Rectal smooth muscle tissue (tissue), 1 donor: ENCODE measurements around the gene CMSS1.

ENCODE experiments used
- H3K27ac ChIP-seq: one replicate; pipeline ENCODE4 v1.7.0; 2013; ENCODE audit warnings: low read depth, low read length, inconsistent platforms
- H3K27me3 ChIP-seq: one replicate; pipeline ENCODE4 v1.7.0; 2013; ENCODE audit warnings: low read length; ENCODE audit not compliant: control insufficient read depth, insufficient read depth
- H3K36me3 ChIP-seq: one replicate; pipeline ENCODE4 v1.7.0; 2013; ENCODE audit warnings: low read length; ENCODE audit not compliant: control insufficient read depth, insufficient read depth
- H3K4me1 ChIP-seq: one replicate; pipeline ENCODE4 v1.7.0; 2013; ENCODE audit warnings: low read length; ENCODE audit not compliant: control insufficient read depth, insufficient read depth
- H3K4me3 ChIP-seq: one replicate; pipeline ENCODE4 v1.7.0; 2013; ENCODE audit warnings: low read length
- H3K9ac ChIP-seq: one replicate; pipeline ENCODE4 v1.7.0; 2013; ENCODE audit warnings: low read length

CMSS1 gene

GRCh38 chr3:99969136-99969535 is 151.5 kb downstream of the CMSS1 start:
- Histone ChIP-seq H3K27me3 (no peaks in the 10 kb centered on the region), H3K36me3 (no peaks in the 10 kb centered on the region), H3K4me1 (peaks cover 7% of the 10 kb centered on the region), H3K27ac (no peak overlapping the region), H3K9ac (no peak overlapping the region), H3K4me3 (no peak overlapping the region)

DNA sequence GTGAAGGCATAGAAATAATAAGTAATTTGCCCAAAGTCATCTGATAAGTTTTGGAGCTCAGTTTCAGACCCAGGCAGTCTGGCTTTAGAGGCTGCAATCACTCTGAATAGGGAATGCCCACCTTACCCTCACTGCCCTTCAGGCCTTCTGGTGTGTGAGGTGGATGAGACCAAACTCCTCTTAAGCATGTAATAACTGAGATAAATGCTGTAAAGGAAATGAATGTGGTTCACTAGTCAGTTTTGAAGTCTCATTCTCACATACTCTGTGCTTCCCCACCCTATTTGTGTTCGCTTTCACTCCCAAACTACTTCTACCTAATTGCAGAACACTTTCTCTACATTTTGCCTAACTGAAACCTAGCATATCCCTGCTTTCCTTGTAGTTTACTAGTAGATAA is 152.5 kb downstream of the CMSS1 start:
- Histone ChIP-seq H3K4me1 (peaks cover 7% of the 10 kb centered on the region), H3K36me3 (no peaks in the 10 kb centered on the region), H3K27ac (no peak overlapping the region), H3K4me3 (no peak overlapping the region), H3K9ac (no peak overlapping the region), H3K27me3 (no peaks in the 10 kb centered on the region)

- Histone ChIP-seq H3K27ac (no peak overlapping the region), H3K27me3 (no peaks in the 10 kb centered on the region), H3K4me1 (peaks cover 7% of the 10 kb centered on the region), H3K4me3 (no peak overlapping the region), H3K9ac (no peak overlapping the region), H3K36me3 (no peaks in the 10 kb centered on the region)
Observed at GRCh38 chr3:99971761-99972160, 154.1 kb downstream of the CMSS1 start.

DNA sequence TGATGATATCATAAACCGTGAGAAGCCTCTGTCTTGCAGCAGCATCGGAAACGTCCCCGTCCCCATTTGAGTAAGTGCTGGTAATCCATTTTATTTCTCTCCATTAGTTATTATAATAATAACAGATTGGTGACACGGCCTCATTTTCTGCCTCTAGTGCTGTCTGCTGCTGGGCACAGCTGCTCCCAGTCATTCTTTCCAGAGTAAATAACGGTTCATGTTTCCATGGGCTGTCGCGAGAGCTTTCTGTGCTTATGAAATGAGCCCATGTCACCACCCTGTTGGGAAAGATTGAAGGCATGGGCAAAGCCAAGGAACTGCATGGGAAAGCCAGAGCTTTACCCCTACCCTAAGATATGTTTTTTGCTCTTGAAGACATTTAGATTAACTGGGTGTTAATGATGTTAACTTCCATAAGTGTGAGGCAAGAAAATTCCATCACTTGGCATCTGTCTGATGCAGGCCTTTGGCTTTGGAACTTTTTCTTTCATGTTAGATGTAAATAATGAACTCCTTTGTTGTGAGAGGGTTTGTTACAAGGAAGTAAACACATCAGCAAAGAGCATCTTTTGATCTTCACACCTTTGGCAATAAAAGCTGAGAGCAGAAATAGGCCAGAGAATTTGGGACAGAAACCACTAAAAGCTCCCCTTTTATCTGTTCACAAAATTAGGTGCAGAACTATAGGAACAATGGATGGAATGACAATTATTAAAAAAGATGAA is 154.9 kb downstream of the CMSS1 start:
- Histone ChIP-seq H3K4me3 (no peak overlapping the region), H3K9ac (no peak overlapping the region), H3K27me3 (no peaks in the 10 kb centered on the region), H3K27ac (no peak overlapping the region), H3K4me1 (no peaks in the 10 kb centered on the region), H3K36me3 (no peaks in the 10 kb centered on the region)

DNA sequence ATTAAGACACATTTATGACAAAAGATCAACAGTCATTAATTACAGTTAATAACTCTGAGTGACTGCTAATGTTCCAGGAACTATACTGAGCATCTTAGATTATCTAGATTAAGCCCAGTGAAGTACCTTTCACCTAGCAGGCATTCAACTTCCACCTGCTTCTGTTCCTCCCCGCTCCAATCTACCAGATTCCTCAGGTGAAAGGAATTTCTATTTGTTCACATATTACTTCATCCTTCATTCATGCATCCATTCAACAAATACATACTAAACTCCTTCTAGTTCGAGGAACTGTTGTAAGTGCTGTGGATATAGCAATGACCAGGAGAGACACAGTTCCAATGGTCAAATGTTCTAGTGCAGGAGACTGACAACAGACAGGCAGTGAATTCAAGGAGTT is 157.3 kb downstream of the CMSS1 start:
- Histone ChIP-seq H3K27me3 (no peaks in the 10 kb centered on the region), H3K36me3 (no peaks in the 10 kb centered on the region), H3K27ac (no peak overlapping the region), H3K4me1 (no peaks in the 10 kb centered on the region), H3K9ac (no peak overlapping the region), H3K4me3 (no peak overlapping the region)

DNA sequence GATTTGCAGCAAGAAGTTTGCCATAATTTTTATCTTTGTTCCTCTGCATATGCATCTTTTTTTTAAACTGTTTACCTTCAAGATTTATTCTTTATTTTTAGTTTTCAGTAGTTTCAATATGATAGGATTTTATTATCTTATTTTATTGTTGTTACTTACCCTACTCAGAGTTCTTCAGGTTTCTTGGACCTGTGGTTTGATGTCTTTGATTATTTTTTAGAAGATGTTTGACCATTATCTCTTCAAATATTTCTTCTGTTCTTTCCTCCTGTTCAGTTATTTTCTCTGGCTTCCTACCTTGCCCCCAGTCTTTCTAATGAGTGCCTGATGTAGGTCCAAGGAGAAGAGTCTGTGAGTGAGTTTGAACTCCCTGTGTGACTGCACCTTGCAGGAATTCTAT is 158.9 kb downstream of the CMSS1 start:
- H3K27me3 ChIP-seq: no peaks in the 10 kb centered on the region
- H3K4me1 ChIP-seq: no peaks in the 10 kb centered on the region
- H3K36me3 ChIP-seq: no peaks in the 10 kb centered on the region
- no peak overlapping the region for H3K27ac ChIP-seq
- no peak overlapping the region for H3K9ac ChIP-seq
- H3K4me3 ChIP-seq: no peak overlapping the region

- H3K27ac ChIP-seq: no peak overlapping the region
- H3K27me3 ChIP-seq: no peaks in the 10 kb centered on the region
- H3K4me1 ChIP-seq: no peaks in the 10 kb centered on the region
- H3K36me3 ChIP-seq: no peaks in the 10 kb centered on the region
- H3K4me3 ChIP-seq: no peak overlapping the region
- H3K9ac ChIP-seq: no peak overlapping the region
Observed at GRCh38 chr3:99978221-99978620, 160.6 kb downstream of the CMSS1 start.

DNA sequence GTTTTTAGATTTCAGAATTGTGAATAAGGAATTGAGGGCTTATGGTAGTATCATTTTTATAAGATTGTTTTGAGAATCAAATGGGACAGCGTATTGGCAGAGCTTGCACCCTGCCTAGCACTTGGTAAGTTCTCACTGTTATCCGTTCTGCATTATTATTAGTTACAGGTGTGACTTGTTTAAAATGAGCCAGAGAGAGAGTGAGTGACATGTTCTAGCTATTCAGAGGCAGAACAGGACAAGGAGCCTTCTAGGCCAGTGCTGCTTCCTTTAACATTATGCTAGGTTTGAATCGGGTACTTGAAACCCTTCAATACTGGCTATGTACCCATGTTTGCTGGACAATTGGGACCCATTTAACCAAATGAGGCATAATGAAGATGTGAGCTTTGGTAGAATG is 162.9 kb downstream of the CMSS1 start:
- H3K4me3 ChIP-seq: no peak overlapping the region
- no peak overlapping the region for H3K27ac ChIP-seq
- no peaks in the 10 kb centered on the region for H3K4me1 ChIP-seq
- no peaks in the 10 kb centered on the region for H3K27me3 ChIP-seq
- H3K36me3 ChIP-seq: no peaks in the 10 kb centered on the region
- H3K9ac ChIP-seq: no peak overlapping the region

GRCh38 chr3:99981138-99981537 is 163.5 kb downstream of the CMSS1 start:
- Histone ChIP-seq H3K27me3 (no peaks in the 10 kb centered on the region), H3K36me3 (no peaks in the 10 kb centered on the region), H3K9ac (no peak overlapping the region), H3K27ac (no peak overlapping the region), H3K4me3 (no peak overlapping the region), H3K4me1 (no peaks in the 10 kb centered on the region)

- Histone ChIP-seq H3K27me3 (no peaks in the 10 kb centered on the region), H3K9ac (no peak overlapping the region), H3K4me3 (no peak overlapping the region), H3K27ac (no peak overlapping the region), H3K36me3 (no peaks in the 10 kb centered on the region), H3K4me1 (no peaks in the 10 kb centered on the region)
Observed at GRCh38 chr3:99982650-99983049, 165.0 kb downstream of the CMSS1 start.

GRCh38 chr3:99984139-99984538 is 166.5 kb downstream of the CMSS1 start:
- no peak overlapping the region for H3K9ac ChIP-seq

GRCh38 chr3:99984668-99985067 is 167.0 kb downstream of the CMSS1 start:
- H3K27ac ChIP-seq: no peak overlapping the region
- H3K36me3 ChIP-seq: no peaks in the 10 kb centered on the region
- H3K4me3 ChIP-seq: no peak overlapping the region
- H3K9ac ChIP-seq: no peak overlapping the region
- H3K4me1 ChIP-seq: no peaks in the 10 kb centered on the region
- H3K27me3 ChIP-seq: no peaks in the 10 kb centered on the region

More at GRCh38 chr3:99984139-99984538, 166.5 kb downstream of the CMSS1 start:
- Histone ChIP-seq H3K4me3 (no peak overlapping the region), H3K27me3 (no peaks in the 10 kb centered on the region), H3K4me1 (no peaks in the 10 kb centered on the region), H3K36me3 (no peaks in the 10 kb centered on the region), H3K27ac (no peak overlapping the region)

DNA sequence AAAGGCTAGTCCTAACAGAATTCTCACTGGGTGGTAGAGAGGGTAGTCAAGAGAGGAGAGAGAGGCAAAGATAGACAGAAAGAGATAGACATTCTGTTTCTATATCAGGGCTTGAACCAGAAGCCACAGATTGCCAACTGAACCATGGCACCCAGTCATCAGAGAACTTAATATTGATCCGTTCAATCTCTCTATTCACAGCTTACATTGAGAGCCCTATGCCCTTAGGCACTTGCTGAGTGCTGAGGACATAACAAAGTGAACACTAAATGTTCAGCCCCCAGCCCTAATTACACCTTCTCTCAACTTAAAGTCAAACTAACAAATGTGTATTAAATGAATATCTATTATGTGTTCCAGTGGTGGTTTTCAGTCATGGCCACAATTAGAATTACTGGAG is 172.5 kb downstream of the CMSS1 start:
- Histone ChIP-seq H3K27ac (no peak overlapping the region), H3K36me3 (no peaks in the 10 kb centered on the region), H3K27me3 (no peaks in the 10 kb centered on the region), H3K4me3 (no peak overlapping the region), H3K4me1 (no peaks in the 10 kb centered on the region), H3K9ac (no peak overlapping the region)
